Stimulated activated CD8-positive, alpha-beta memory T cell treated with anti-CD3 and anti-CD28 coated beads, Interleukin-12 subunit alpha, Interleukin-12 subunit beta, amount 100 ng/mL, for 24 hours (primary cell): ENCODE data around the gene FANCI.
"Not testable (repeated sequence)": the region's sequence is repeated elsewhere in the genome, so short reads cannot be mapped to it uniquely, and the experiment has no call there.

Experiments
- DNase-seq: peaks from one replicate; pipeline ENCODE4 v3.0.0-alpha.2; 2020; ENCODE audit errors: extremely low read depth

The FANCI gene

GRCh38 chr15:89225588-89225987 lies 18.2 kb upstream of the FANCI start:
- no peak for DNase-seq

DNA sequence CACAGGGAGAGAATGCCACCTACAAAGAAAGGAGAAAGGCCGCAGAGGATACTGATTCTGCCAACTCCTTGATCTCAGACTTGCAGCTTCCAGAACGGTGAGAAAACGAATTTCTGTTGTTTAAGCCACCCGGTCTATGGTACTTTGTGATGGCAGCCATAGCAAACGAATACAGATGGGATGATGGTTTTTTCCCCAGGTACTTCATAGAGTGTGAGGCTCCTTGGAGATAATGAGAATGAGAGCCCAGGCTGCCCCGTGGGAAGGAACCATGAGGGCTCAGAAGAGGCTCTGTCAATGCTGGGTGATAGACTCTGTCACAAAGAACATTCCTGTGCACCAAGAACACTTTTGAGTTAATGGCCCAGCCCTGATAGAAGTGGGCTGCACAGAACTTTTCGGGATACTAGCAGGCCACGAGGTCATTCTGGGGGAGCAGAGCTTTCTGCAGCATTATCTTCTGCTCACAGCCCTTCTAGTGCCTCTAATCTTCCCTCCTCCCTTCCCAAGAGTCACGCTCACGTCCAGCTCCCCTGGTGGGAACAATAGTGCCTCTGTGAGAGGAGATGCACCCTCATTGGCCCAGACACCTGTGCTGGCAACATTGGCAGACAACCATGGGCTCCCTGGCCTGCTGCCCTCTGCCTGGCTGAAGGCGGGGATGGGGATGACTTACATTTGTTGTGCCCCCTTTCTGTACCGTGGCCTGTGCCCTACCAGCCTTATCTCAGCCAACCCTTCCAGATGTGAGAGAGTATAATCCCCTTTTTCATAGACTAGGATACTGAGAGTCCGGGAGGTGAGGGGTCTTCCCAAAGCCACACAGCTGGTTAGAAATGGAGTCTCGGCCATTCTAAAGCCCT lies 17.2 kb upstream of the FANCI start:
- DNase-seq: no peak

GRCh38 chr15:89227425-89227824 lies 16.4 kb upstream of the FANCI start:
- no peak for DNase-seq

GRCh38 chr15:89230277-89230676 lies 13.5 kb upstream of the FANCI start:
- no peak for DNase-seq

DNA sequence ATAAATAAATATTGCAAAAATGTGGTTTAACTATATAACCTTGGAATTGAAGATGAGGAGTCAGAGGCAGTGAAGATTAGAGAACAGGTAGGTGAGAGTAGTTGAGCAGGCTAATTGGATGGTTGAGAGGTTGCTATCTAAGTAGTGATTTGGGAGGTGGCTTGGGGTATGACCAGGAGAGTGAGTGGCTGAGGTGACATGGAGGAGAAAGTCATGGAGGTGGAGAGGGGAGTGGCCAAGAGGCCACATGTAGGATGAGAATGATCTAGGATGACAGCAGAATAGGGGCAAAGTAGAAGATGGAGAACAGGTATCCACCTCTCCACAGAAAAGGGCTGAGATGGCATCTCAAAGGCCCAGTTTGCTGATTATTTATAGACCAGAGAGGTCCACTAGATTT lies 11.9 kb upstream of the FANCI start:
- no peak for DNase-seq

- not testable (repeated sequence) for DNase-seq
Observed at GRCh38 chr15:89239883-89240810, 3.6 kb upstream of the FANCI start.

DNA sequence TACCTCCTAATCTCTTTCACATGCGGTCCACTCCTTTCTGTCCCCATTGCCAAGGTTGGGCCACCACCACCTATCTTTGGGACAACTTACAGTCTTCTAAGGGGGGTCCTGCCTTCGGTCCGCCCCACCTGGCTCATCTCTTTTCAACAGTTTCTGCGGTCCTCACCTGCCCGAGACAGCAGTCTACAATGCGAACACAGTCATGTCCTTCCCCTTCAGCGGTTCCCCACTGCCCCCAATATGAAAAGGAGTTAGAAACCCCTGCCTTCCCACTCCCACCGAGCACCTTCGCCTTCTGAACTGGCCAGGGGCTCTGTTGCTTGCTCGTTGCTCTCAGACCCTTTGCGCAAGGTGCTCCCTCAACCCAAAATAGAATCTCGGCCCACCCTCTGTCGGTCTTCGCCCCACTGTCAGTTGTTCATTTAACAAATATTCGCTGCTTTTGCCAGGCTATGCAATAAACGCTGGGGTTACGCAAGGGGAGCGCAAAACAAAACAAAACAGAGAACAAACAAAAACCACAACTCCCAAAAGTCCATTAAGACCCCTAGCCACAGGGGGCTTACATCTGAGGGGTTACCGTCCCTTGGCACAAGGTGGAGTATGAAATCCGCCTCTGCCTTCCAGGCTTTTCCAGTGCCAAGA lies 611 bp upstream of the FANCI start:
- no peak for DNase-seq

- no peak for DNase-seq
Observed at GRCh38 chr15:89244574-89244903, 760 bp downstream of the FANCI start.

DNA sequence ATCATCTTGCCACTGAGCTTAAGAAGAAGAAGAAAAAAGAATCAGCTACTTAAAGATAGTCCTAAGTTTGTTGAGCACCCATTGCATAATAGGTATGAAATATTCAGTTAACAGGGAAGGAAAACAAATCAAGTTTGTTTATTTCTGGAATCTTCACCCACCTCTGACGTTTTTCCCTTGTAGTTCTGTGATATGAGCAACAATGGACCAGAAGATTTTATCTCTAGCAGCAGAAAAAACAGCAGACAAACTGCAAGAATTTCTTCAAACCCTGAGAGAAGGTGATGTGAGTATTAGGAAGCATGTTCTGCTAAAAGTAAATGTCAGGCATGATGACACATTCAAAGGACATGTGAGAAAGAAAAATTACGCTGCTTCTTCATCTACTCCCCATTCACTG lies 3.7 kb downstream of the FANCI start:
- no peak for DNase-seq

DNA sequence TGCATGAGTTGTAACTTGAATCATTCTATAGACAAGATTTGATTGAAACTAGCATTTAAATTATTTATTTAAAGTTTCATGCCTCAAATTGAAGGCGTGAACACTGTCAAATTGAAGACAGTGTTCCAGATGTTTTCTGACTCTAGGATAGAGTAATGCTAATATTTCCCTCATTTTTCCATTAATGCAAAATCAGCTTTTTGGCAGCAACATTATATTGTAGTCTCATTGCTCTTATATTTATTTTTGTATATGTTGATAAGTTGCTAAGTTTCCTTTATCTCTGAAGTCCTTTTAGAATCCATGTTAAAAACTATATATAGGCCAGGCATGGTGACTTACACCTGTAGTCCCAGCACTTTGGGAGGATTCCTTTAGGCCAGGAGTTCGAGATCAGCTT lies 4.8 kb downstream of the FANCI start:
- no peak for DNase-seq

DNA sequence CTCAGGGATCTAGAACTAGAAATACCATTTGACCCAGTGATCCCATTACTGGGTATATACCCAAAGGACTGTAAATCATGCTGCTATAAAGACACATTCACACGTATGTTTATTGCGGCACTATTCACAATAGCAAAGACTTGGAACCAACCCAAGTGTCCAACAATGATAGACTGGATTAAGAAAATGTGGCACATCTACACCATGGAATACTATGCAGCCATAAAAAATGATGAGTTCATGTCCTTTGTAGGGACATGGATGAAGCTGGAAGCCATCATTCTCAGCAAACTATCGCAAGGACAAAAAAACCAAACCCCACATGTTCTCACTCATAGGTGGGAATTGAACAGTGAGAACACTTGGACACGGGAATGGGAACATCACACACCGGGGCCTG lies 6.4 kb downstream of the FANCI start:
- DNase-seq: not testable (repeated sequence)

GRCh38 chr15:89277281-89277680 lies 33.5 kb downstream of the FANCI start:
- not testable (repeated sequence) for DNase-seq

- no peak for DNase-seq
Observed at GRCh38 chr15:89278307-89278706, 34.5 kb downstream of the FANCI start.

DNA sequence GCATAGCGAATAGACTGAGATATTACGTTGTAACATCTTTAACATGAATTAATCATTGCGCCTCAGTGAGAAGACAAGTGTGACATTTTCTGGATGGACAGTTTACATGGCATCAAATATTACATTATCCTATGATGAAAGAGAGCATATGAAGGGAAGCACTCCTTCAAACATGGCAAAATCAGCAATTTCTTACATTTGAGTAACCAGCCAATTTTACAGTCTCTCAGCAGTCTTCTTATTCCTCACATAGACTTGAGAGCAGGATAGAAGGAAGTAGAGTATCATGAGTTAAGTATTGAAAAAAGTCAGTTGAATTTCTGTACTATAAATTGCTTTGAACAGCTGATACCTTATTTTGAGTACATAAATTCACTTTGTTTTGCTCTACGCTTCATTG lies 38.9 kb downstream of the FANCI start:
- no peak for DNase-seq

- DNase-seq: no peak
Observed at GRCh38 chr15:89283201-89283600, 39.4 kb downstream of the FANCI start.

DNA sequence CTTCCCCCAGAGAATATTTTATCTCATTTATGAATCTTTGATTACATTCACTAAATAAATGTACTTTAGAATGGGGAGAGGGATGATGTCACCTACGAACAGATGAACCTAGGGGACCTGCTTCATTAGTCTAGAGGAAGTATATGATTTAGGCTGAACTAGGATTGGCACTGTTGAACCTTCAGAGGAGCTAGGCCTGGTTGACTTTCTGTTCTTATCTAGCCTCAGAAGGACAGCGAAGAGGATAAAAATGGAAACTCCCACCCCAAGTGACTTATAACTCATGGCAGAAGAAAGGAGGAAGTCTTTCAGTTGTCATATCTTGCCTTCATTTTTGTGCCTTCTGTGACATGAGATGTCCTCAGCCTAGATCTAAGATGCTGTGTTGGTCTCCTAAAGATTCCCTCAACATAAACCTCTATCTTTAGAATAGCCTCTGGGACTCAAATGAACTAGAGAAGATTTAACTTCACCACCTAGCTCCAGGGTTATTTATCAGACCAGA lies 48.2 kb downstream of the FANCI start:
- DNase-seq: no peak

DNA sequence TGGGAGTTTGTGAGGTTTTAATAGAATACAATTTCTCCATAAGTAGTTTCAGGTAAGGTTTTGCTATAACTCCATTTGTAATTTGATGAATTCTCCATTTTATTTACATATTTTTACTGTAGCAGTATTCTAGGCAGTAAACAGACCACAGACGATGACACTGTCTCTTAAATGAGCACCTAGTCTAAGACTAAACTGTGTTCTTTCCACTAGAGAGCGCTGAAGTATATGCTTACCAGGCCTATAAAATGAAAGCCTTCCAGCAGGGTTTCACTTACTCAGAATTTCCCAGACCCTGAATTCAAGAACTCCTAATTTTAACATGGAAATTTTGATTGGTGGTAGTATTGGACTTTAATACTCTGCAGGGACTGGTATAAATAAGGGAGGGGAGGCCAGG lies 49.2 kb downstream of the FANCI start:
- no peak for DNase-seq

GRCh38 chr15:89299896-89300295 lies 56.1 kb downstream of the FANCI start:
- no peak for DNase-seq

GRCh38 chr15:89301304-89302089 lies 57.7 kb downstream of the FANCI start:
- no peak for DNase-seq

- no peak for DNase-seq
Observed at GRCh38 chr15:89303986-89304385, 60.2 kb downstream of the FANCI start.

GRCh38 chr15:89305395-89305794 lies 61.6 kb downstream of the FANCI start:
- DNase-seq: no peak
